Mesothelial cell of epicardium (in vitro differentiated cells): ENCODE data around the gene KCNMA1. TPM values are rescaled to one million over a fixed set of nuclear protein-coding genes. Genes with fewer than 3 reads are reported as not detected.

Experiments
- DNase-seq, 2 experiments: peaks; one replicate each; pipeline ENCODE4 v3.0.0; 2021; ENCODE audit warnings: low spot score in 2 of 2; ENCODE audit not compliant: unreplicated experiment in 2 of 2
- H3K27ac Mint-ChIP-seq: 2 replicates; pipeline ENCODE4 v1.8.0; 2021; ENCODE audit warnings: mixed read lengths
- H3K27me3 Mint-ChIP-seq: 2 replicates; pipeline ENCODE4 v1.8.0; 2021; ENCODE audit warnings: low read depth, mixed read lengths
- H3K36me3 Mint-ChIP-seq: 2 replicates; pipeline ENCODE4 v1.8.0; 2021; ENCODE audit warnings: mixed read lengths
- H3K4me1 Mint-ChIP-seq: 2 replicates; pipeline ENCODE4 v1.8.0; 2021; ENCODE audit warnings: mixed read lengths
- H3K4me3 Mint-ChIP-seq: 2 replicates; pipeline ENCODE4 v1.8.0; 2021; ENCODE audit warnings: mild to moderate bottlenecking, moderate library complexity, mixed read lengths
- H3K9me3 Mint-ChIP-seq: 2 replicates; pipeline ENCODE4 v1.8.0; 2021; ENCODE audit warnings: mixed read lengths
- total RNA-seq: library from RNA; stranded (reverse); gene quantifications from 3 replicates; pipeline ENCODE4 v1.2.1, GENCODE V29; 2021
- TF ChIP-seq, protein P1 (sequence below): fragments of 200-600 bp; sonication (generic); IDR thresholded peaks from one replicate; pipeline ENCODE4 v1.5.0; 2021; ENCODE audit warnings: antibody characterized with exemption; ENCODE audit not compliant: unreplicated experiment

Gene KCNMA1
- total RNA-seq, 1 donor from 2014 or later, result 44.0 TPM

DNA sequence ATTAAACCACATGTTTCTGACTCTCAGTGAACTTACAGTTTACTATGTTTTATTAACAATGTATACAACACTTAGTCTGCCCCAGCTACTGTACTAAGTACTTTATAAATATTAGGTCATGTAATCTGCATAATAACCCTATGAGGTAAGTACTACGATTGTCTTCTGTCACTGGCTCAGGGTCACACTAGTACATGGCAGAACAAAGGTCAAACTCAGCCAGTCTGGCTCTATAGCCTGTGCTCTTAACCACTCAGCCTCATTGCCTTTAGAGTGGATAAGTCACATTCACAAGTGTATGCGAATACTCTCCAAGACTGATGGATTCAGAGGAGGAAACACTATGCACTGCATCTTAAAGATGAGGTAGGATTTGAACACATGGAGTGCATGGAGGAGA is 252.3 kb downstream of the KCNMA1 start:
- TF ChIP-seq, protein P1, sequence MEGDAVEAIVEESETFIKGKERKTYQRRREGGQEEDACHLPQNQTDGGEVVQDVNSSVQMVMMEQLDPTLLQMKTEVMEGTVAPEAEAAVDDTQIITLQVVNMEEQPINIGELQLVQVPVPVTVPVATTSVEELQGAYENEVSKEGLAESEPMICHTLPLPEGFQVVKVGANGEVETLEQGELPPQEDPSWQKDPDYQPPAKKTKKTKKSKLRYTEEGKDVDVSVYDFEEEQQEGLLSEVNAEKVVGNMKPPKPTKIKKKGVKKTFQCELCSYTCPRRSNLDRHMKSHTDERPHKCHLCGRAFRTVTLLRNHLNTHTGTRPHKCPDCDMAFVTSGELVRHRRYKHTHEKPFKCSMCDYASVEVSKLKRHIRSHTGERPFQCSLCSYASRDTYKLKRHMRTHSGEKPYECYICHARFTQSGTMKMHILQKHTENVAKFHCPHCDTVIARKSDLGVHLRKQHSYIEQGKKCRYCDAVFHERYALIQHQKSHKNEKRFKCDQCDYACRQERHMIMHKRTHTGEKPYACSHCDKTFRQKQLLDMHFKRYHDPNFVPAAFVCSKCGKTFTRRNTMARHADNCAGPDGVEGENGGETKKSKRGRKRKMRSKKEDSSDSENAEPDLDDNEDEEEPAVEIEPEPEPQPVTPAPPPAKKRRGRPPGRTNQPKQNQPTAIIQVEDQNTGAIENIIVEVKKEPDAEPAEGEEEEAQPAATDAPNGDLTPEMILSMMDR, result no peak
- DNase-seq, result no peak
- H3K27ac Mint-ChIP-seq, result no peak overlapping the region

DNA sequence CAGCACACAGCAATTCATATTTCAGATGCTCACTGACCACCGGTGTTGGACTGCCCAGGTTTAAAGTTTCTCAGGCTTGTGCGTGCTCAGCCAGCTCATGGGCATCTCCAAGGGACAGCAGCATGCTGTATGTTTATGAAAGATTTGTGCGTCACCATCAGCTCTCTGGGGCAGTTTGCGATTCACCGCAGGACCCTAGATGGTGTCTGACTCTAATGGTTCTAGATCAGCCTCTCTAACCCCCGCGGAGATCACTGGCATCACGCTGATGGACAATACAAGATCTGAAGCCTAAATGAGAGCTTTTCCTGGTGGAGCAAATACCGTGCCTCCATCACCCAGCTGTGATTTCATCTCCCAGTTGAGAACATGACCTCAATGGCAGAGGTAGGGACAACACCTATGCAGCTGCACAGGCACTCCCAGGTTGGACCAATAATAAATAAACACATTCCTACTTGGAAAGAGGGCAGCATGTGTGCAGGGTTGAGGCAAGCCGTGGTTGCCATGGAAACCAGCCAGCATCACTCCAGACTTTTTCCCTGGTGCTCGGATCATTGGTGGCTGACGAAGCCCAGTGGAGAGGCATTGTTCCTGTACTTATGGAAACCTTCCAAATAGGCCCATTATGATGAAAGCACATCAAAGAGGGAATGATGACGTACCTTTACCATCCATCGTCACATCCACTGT is 253.6 kb downstream of the KCNMA1 start:
- no peak overlapping the region for H3K4me3 Mint-ChIP-seq
- no peaks in the 10 kb centered on the region for H3K9me3 Mint-ChIP-seq
- H3K27me3 Mint-ChIP-seq, result no peaks in the 10 kb centered on the region
- peaks cover 21% of the 10 kb centered on the region for H3K4me1 Mint-ChIP-seq
- H3K36me3 Mint-ChIP-seq, result no peaks in the 10 kb centered on the region
- no peak overlapping the region for H3K27ac Mint-ChIP-seq
- TF ChIP-seq, protein P1, result no peak
- DNase-seq, result no peak

More for the DNA sequence above, 252.3 kb downstream of the KCNMA1 start:
- peaks cover 24% of the 10 kb centered on the region for H3K4me1 Mint-ChIP-seq
- H3K36me3 Mint-ChIP-seq, result no peaks in the 10 kb centered on the region
- H3K27me3 Mint-ChIP-seq, result no peaks in the 10 kb centered on the region
- H3K9me3 Mint-ChIP-seq, result no peaks in the 10 kb centered on the region
- no peak overlapping the region for H3K4me3 Mint-ChIP-seq

DNA sequence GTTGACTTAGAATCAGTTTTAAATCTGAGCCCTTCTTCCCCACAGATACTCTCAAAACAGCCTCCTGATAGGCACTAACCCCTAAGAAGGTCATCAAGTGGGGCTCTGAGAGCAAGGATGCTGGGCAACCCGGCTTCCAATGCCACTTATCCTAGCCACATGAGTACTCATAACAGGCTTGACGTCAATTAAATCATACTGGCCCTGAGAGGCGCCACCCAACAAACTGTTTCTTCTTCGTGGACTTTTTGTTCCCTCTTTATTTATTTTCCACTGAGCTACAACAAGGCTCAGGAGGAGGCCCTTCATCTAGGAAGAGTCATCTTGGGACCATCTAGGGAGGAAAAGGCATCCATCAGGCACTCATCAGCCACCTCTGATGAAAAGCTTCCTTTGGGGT is 255.9 kb downstream of the KCNMA1 start:
- Mint-ChIP-seq H3K27me3 (no peaks in the 10 kb centered on the region), H3K4me3 (no peak overlapping the region), H3K4me1 (peaks cover 6% of the 10 kb centered on the region), H3K9me3 (no peaks in the 10 kb centered on the region), H3K27ac (no peak overlapping the region), H3K36me3 (no peaks in the 10 kb centered on the region)
- TF ChIP-seq, protein P1, result no peak
- no peak for DNase-seq

DNA sequence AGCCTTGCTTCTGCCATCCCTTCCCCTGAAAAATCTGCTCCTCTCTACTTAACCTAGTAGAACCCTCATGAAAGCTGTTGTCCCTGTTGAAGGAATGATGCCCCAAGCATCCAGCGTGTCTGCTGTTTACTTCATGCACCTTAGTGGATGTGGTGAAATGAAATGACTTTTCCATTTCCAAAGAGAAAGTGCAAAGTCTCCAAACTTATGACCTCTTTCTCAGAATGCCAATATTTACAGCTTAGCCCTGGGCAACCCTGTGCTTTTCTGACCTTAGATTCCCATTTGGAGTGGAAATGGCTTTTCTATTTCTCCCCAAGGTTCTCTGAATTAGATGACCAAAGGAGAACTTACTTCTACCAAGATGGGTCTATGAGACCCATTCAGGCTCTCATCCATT is 256.9 kb downstream of the KCNMA1 start:
- H3K9me3 Mint-ChIP-seq, result no peaks in the 10 kb centered on the region
- H3K4me3 Mint-ChIP-seq, result no peak overlapping the region
- peaks cover 3% of the 10 kb centered on the region for H3K4me1 Mint-ChIP-seq
- no peaks in the 10 kb centered on the region for H3K27me3 Mint-ChIP-seq
- DNase-seq, result no peak
- no peaks in the 10 kb centered on the region for H3K36me3 Mint-ChIP-seq
- no peak overlapping the region for H3K27ac Mint-ChIP-seq
- TF ChIP-seq, protein P1, result no peak

DNA sequence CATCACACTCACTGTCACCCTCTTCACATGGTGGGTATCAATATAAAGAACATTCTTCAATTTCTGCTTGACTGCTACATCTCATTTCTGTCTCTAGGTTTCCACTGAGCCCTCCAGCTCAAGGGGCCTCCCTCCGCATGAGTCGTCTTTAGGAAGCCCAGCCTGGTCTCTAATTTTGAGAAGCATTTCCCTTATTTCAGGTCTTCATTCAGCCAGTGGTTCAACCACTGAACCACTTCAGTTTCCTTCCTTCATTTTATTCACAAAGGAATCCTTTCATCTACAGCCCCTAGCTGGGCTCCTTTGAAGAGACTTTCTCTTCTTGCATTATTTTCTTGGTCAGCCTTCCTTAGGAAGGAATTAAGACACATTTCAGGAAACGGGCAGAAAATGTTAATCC is 257.4 kb downstream of the KCNMA1 start:
- Mint-ChIP-seq H3K4me3 (no peak overlapping the region), H3K27me3 (no peaks in the 10 kb centered on the region), H3K4me1 (peaks cover 2% of the 10 kb centered on the region), H3K9me3 (no peaks in the 10 kb centered on the region), H3K27ac (no peak overlapping the region), H3K36me3 (no peaks in the 10 kb centered on the region)
- TF ChIP-seq, protein P1, result no peak
- DNase-seq, result no peak
